ENCODE measurements around the gene OR6S1. TPM values are rescaled to one million over a fixed set of nuclear protein-coding genes. Genes with fewer than 3 reads are reported as not detected.

OR6S1 gene
- total and polyA plus RNA-seq, 2 of the 8 experiments (the other 6 are each of a cell fraction or from before 2014, with no cell fraction given): not detected

- TF ChIP-seq TAF1 (IDR thresholded peaks at IDR 0.05; ENCODE audit: low read depth, low read length) (peak; percentile 40; the same call in 1 of the 2 replicates), FOSL1 (IDR thresholded peaks at IDR 0.05; ENCODE audit: insufficient read depth, low read depth, low read length) (no peak), JUN (IDR thresholded peaks at IDR 0.05; ENCODE audit: low read depth, low read length) (no peak), RFX5 (IDR thresholded peaks at IDR 0.05; ENCODE audit: borderline replicate concordance, low read depth, low read length) (no peak), EZH2 (IDR thresholded peaks at IDR 0.05; ENCODE audit: low read depth, low read length, severe bottlenecking) (no peak), SIN3A (conservative IDR thresholded peaks at IDR 0.05 in 1 of 2, IDR thresholded peaks at IDR 0.05 in 1 of 2; ENCODE audit: low read depth in 1 of 2, low read length in 2 of 2) (peak; percentile 87 to 92), CHD7 (IDR thresholded peaks at IDR 0.05; ENCODE audit: insufficient replicate concordance, low read length) (no peak), CHD1 (IDR thresholded peaks at IDR 0.05; ENCODE audit: low read depth, low read length) (no peak), MAFK (IDR thresholded peaks at IDR 0.05; ENCODE audit: low read depth, low read length) (peak; percentile 17; the same call in 1 of the 2 replicates)
Observed at GRCh38 chr14:20657216-20658211, 16.0 kb upstream of the OR6S1 start (continued).
